HepG2 (cell line): Measurements from ENCODE around the gene AXIN2. TPM values are rescaled to one million over a fixed set of nuclear protein-coding genes. Genes with fewer than 3 reads are reported as not detected.

Experiments
- ATAC-seq: fragments of 200-7000 bp; cut with Tn5 transposase; 3 replicates; pipeline ENCODE4 v1.9.1; 2020; ENCODE audit warnings: mild to moderate bottlenecking, moderate library complexity
- Bru-seq: library from RNA; stranded (reverse); fragments of 400-500 nt; gene quantifications from one replicate; lab custom pipeline; 2021; lab: Mats Ljungman, UMichigan
- BruChase-seq, 2 experiments: library from RNA; stranded (reverse); fragments of 400-500 nt; gene quantifications; one replicate each; lab custom pipeline; 2021; lab: Mats Ljungman, UMichigan
- BruUV-seq: library from RNA; stranded (reverse); fragments of 400-500 nt; replicated peaks from 2 replicates; lab custom pipeline; 2021; lab: Mats Ljungman, UMichigan
- CTCF ChIA-PET: fragments of 300-600 bp; formaldehyde crosslinking; extraction: SDS; loops from one replicate; lab custom pipeline; 2021; ENCODE audit warnings: low total read pairs, inconsistent platforms, low intra/inter-chr PET ratio; lab: Yijun Ruan, JAX
- POLR2A ChIA-PET: fragments of 350-600 bp; sonication (Branson Sonifier 250); formaldehyde crosslinking; loops from one replicate; lab custom pipeline; 2020; ENCODE audit warnings: antibody characterized with exemption, inconsistent platforms; lab: Yijun Ruan, JAX
- DNase-seq: peaks from one replicate; pipeline ENCODE4 v3.0.0-alpha.2; 2015; ENCODE audit warnings: low spot score
- FAIRE-seq: peaks from 3 replicates; lab custom pipeline; 2011; peaks lifted over from hg19 to GRCh38; lab: Jason Lieb, UNC
- H2AFZ ChIP-seq: one replicate; pipeline ENCODE4 v1.6.1; 2011; ENCODE audit warnings: low read length, inconsistent platforms
- H3K27ac ChIP-seq: fragments of 300-600 bp; 3 replicates; pipeline ENCODE4 v1.8.0; 2011; ENCODE audit warnings: mixed run types, mild to moderate bottlenecking, mixed read lengths, low read length, inconsistent platforms; ENCODE audit not compliant: insufficient read depth; ENCODE audit errors: extremely low read length
- H3K27me3 ChIP-seq, 2 experiments: fragments of 200-600 bp in 1 of 2; 2 replicates in 1 of 2; 3 replicates in 1 of 2; pipeline versions ENCODE4 v1.6.0 to v1.8.0; 2011; ENCODE audit warnings: low read length in 2 of 2, mild to moderate bottlenecking in 2 of 2, moderate library complexity in 2 of 2, inconsistent platforms in 1 of 2; ENCODE audit not compliant: insufficient read depth in 2 of 2, control insufficient read depth in 1 of 2
- H3K36me3 ChIP-seq, 2 experiments: fragments of 200-600 bp in 1 of 2; replicated peaks in 1 of 2; 2 replicates in 1 of 2; 3 replicates in 1 of 2; pipeline versions ENCODE4 v1.5.1 to v1.8.0; 2011; ENCODE audit warnings: low read length in 2 of 2, inconsistent platforms in 1 of 2; ENCODE audit not compliant: insufficient read depth in 2 of 2, control insufficient read depth in 1 of 2
- H3K4me1 ChIP-seq: 2 replicates; pipeline ENCODE4 v1.5.1; 2012; ENCODE audit warnings: low read length, inconsistent platforms; ENCODE audit not compliant: insufficient read depth
- H3K4me2 ChIP-seq: 2 replicates; pipeline ENCODE4 v1.6.0; 2011; ENCODE audit warnings: low read depth, low read length, inconsistent platforms
- H3K4me3 ChIP-seq, 3 experiments: fragments of 200-600 bp in 1 of 3; sonication (generic), shearing (Covaris generic) in 1 of 3; replicated peaks in 1 of 3; 2 replicates each; pipeline ENCODE4 v1.5.1; 2011 to 2016; ENCODE audit warnings: low read length in 3 of 3, inconsistent platforms in 2 of 3, low read depth in 2 of 3, mild to moderate bottlenecking in 2 of 3, control low read depth in 1 of 3, mixed read lengths in 1 of 3; ENCODE audit not compliant: insufficient read depth in 1 of 3
- H3K79me2 ChIP-seq: one replicate; pipeline ENCODE4 v1.6.1; 2011; ENCODE audit warnings: low read length, inconsistent platforms; ENCODE audit not compliant: insufficient read depth
- H3K9ac ChIP-seq: 2 replicates; pipeline ENCODE4 v1.6.0; 2011; ENCODE audit warnings: mild to moderate bottlenecking, low read depth, low read length, inconsistent platforms; ENCODE audit not compliant: insufficient read depth
- H3K9me3 ChIP-seq: 2 replicates; pipeline ENCODE4 v1.5.1; 2012; ENCODE audit warnings: mild to moderate bottlenecking, low read length
- H4K20me1 ChIP-seq: 2 replicates; pipeline ENCODE4 v1.6.0; 2011; ENCODE audit warnings: inconsistent platforms, mild to moderate bottlenecking, low read length, moderate library complexity; ENCODE audit not compliant: insufficient read depth
- AGO2 ChIP-seq: fragments of 200-400 bp; formaldehyde crosslinking; optimal IDR thresholded peaks from 2 replicates; pipeline ENCODE3; 2017; ENCODE audit warnings: mild to moderate bottlenecking, low read depth, low read length, moderate library complexity
- MED13 ChIP-seq: sonication (generic); formaldehyde crosslinking; IDR thresholded peaks from 2 replicates; pipeline ENCODE4 v1.5.0; 2020; ENCODE audit warnings: missing genetic modification reagents
- MTA3 ChIP-seq: sonication (generic); formaldehyde crosslinking; IDR thresholded peaks from 2 replicates; pipeline ENCODE4 v1.4.0; 2020; ENCODE audit warnings: missing genetic modification reagents
- NFYC ChIP-seq: IDR thresholded peaks from 2 replicates; pipeline ENCODE4 v1.6.1; 2016; ENCODE audit warnings: missing genetic modification reagents, missing compliant biosample characterization
- NR2C2 ChIP-seq: sonication (generic); formaldehyde crosslinking; IDR thresholded peaks from 2 replicates; pipeline ENCODE4 v1.4.0; 2020; ENCODE audit warnings: missing genetic modification reagents, mild to moderate bottlenecking, moderate library complexity, borderline replicate concordance
- PTBP1 ChIP-seq: fragments of 200-400 bp; formaldehyde crosslinking; IDR thresholded peaks from 2 replicates; pipeline ENCODE4 v1.6.1; 2018; ENCODE audit warnings: low read length, low read depth; ENCODE audit not compliant: poor library complexity, severe bottlenecking
- RBFOX2 ChIP-seq: fragments of 200-400 bp; formaldehyde crosslinking; IDR thresholded peaks from 2 replicates; pipeline ENCODE4 v1.6.1; 2017; ENCODE audit warnings: low read depth, mild to moderate bottlenecking, low read length
- RFX3 ChIP-seq: IDR thresholded peaks from 2 replicates; pipeline ENCODE4 v1.6.1; 2016; ENCODE audit warnings: missing biosample characterization, missing genetic modification reagents
- ZFP90 ChIP-seq: sonication (generic); formaldehyde crosslinking; IDR thresholded peaks from 2 replicates; pipeline ENCODE4 v1.8.0; 2022; ENCODE audit warnings: missing genetic modification reagents, mild to moderate bottlenecking, inconsistent platforms, borderline replicate concordance
- ZNF282 ChIP-seq: fragments of 450-650 bp; IDR thresholded peaks from 2 replicates; pipeline ENCODE4 v1.6.1; 2018; ENCODE audit not compliant: partially characterized antibody
- ZNF331 ChIP-seq: sonication (generic); formaldehyde crosslinking; IDR thresholded peaks from 2 replicates; pipeline ENCODE4 v1.4.0; 2020; ENCODE audit warnings: missing genetic modification reagents
- ZNF746 ChIP-seq: sonication (generic); formaldehyde crosslinking; IDR thresholded peaks from 2 replicates; pipeline ENCODE4 v1.8.0; 2022; ENCODE audit warnings: mild to moderate bottlenecking, missing genetic modification reagents
- WGBS: methylation state at CpG from one replicate; pipeline ENCODE4 v1.1.6; 2017; ENCODE audit warnings: low lambda C conversion rate; 5-methylcytosine and 5-hydroxymethylcytosine counted together
- in situ Hi-C: cut with HindIII; loops from 2 replicates; pipeline ENCODE4 v1.10.0; 2017; ENCODE audit warnings: low pct_unique_long_range_greater_than_20kb; ENCODE audit not compliant: extremely low pct_ligation_motif_present
- intact Hi-C: fragments of 100-400 bp; cut with micrococcal nuclease; formaldehyde crosslinking; loops from one replicate; pipeline ENCODE4 v1.10.0; 2022; ENCODE audit not compliant: unreplicated experiment
- long read RNA-seq, 2 experiments: library from RNA in 1 of 2; library from polyadenylated mRNA in 1 of 2; stranded (forward) in 1 of 2; unstranded in 1 of 2; transcript quantifications; one replicate each; pipeline ENCODE4 v2.0.0, GENCODE V29; 2019 to 2022
- polyA minus RNA-seq, 3 experiments: library from RNA; depleted of rRNA, polyadenylated mRNA; stranded (reverse); fragments of >200 nt; gene quantifications; 2 replicates each; pipeline ENCODE4 v1.2.3, GENCODE V29; 2011; ENCODE audit warnings: low replicate concordance in 1 of 3
- polyA plus RNA-seq, 8 experiments: library from polyadenylated mRNA; depleted of rRNA in 3 of 8; stranded (reverse) in 7 of 8; unstranded in 1 of 8; fragments of >200 nt; fragmentation: Illumina TruSeq in 4 of 8; extraction: Trizol in 4 of 8; gene quantifications; 2 replicates each; pipeline versions ENCODE4 v1.2.1 to v1.2.3, GENCODE V29; 2011 to 2016; ENCODE audit warnings: low read depth in 4 of 8, missing spikeins in 1 of 8, mixed read lengths in 1 of 8; ENCODE audit not compliant: insufficient read depth in 1 of 8
- total RNA-seq, 5 experiments: library from RNA; depleted of rRNA; stranded (reverse); fragments of >200 nt; fragmentation: Illumina TruSeq; extraction: Trizol; gene quantifications; 2 replicates each; pipeline ENCODE4 v1.2.3, GENCODE V29; 2016; ENCODE audit warnings: low read depth in 1 of 5
- TF ChIP-seq, protein P1 (sequence below): sonication (generic); formaldehyde crosslinking; IDR thresholded peaks from 2 replicates; pipeline ENCODE4 v1.4.0; 2020; ENCODE audit warnings: missing genetic modification reagents

The AXIN2 gene, protein sequence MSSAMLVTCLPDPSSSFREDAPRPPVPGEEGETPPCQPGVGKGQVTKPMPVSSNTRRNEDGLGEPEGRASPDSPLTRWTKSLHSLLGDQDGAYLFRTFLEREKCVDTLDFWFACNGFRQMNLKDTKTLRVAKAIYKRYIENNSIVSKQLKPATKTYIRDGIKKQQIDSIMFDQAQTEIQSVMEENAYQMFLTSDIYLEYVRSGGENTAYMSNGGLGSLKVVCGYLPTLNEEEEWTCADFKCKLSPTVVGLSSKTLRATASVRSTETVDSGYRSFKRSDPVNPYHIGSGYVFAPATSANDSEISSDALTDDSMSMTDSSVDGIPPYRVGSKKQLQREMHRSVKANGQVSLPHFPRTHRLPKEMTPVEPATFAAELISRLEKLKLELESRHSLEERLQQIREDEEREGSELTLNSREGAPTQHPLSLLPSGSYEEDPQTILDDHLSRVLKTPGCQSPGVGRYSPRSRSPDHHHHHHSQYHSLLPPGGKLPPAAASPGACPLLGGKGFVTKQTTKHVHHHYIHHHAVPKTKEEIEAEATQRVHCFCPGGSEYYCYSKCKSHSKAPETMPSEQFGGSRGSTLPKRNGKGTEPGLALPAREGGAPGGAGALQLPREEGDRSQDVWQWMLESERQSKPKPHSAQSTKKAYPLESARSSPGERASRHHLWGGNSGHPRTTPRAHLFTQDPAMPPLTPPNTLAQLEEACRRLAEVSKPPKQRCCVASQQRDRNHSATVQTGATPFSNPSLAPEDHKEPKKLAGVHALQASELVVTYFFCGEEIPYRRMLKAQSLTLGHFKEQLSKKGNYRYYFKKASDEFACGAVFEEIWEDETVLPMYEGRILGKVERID
- total RNA-seq (2016; rRNA removed; fragmentation: Illumina TruSeq; extraction: Trizol) (53.8 and 58.6 TPM in 2 replicates), polyA plus RNA-seq (2011; rRNA removed) (55.0 and 63.4 TPM in 2 replicates), polyA minus RNA-seq (2011; rRNA and poly(A)+ RNA removed; ENCODE audit: low replicate concordance) (0.09 and 105 TPM in 2 replicates), Bru-seq, nascent RNA (percentile 99 among the genes with signal in this experiment), BruChase-seq, experiment 1, labeled RNA remaining after a 6-hour chase (percentile 99 among the genes with signal in this experiment), BruChase-seq, experiment 2, labeled RNA remaining after a 2-hour chase (percentile 99 among the genes with signal in this experiment)
- total RNA-seq (2016; cell fraction: cytosol; rRNA removed; fragmentation: Illumina TruSeq; extraction: Trizol; ENCODE audit: low read depth), result 12.0 and 13.7 TPM in 2 replicates
- total RNA-seq (2016; cell fraction: insoluble cytoplasmic fraction; rRNA removed; fragmentation: Illumina TruSeq; extraction: Trizol), result 45.1 and 59.6 TPM in 2 replicates
- total RNA-seq (2016; cell fraction: membrane; rRNA removed; fragmentation: Illumina TruSeq; extraction: Trizol), result 27.0 and 28.7 TPM in 2 replicates
- 79.3 and 81.9 TPM in 2 replicates for total RNA-seq (2016; cell fraction: nucleus; rRNA removed; fragmentation: Illumina TruSeq; extraction: Trizol)
- polyA plus RNA-seq (2011; cell fraction: cytosol; rRNA removed), result 29.9 and 39.9 TPM in 2 replicates
- polyA plus RNA-seq (2011; cell fraction: nucleus; rRNA removed), result 126 and 210 TPM in 2 replicates
- 55.5 and 56.3 TPM in 2 replicates for polyA plus RNA-seq (2012)
- 2.0 and 2.2 TPM in 2 replicates for polyA plus RNA-seq (2016; cell fraction: cytosol; fragmentation: Illumina TruSeq; extraction: Trizol; ENCODE audit: low read depth)
- 34.3 and 44.8 TPM in 2 replicates for polyA plus RNA-seq (2016; cell fraction: insoluble cytoplasmic fraction; fragmentation: Illumina TruSeq; extraction: Trizol; ENCODE audit: low read depth)
- polyA plus RNA-seq (2016; cell fraction: membrane; fragmentation: Illumina TruSeq; extraction: Trizol; ENCODE audit: low read depth), result 9.2 and 9.3 TPM in 2 replicates
- 115 and 117 TPM in 2 replicates for polyA plus RNA-seq (2016; cell fraction: nucleus; fragmentation: Illumina TruSeq; extraction: Trizol; ENCODE audit: insufficient read depth, low read depth)
- 43.2 and 45.6 TPM in 2 replicates for polyA minus RNA-seq (2011; cell fraction: cytosol; rRNA and poly(A)+ RNA removed)
- 175 and 211 TPM in 2 replicates for polyA minus RNA-seq (2011; cell fraction: nucleus; rRNA and poly(A)+ RNA removed)
- long read RNA-seq, experiment 1, partial matches to known transcripts, result 4 of 9 reads
- long read RNA-seq, experiment 1, other reads (novel, unspliced or antisense), result 5 of 9 reads
- long read RNA-seq, experiment 2, full-length matches to known transcripts, result 15 of 119 reads
- long read RNA-seq, experiment 2, partial matches to known transcripts, result 19 of 119 reads
- long read RNA-seq, experiment 2, other reads (novel, unspliced or antisense), result 85 of 119 reads

DNA sequence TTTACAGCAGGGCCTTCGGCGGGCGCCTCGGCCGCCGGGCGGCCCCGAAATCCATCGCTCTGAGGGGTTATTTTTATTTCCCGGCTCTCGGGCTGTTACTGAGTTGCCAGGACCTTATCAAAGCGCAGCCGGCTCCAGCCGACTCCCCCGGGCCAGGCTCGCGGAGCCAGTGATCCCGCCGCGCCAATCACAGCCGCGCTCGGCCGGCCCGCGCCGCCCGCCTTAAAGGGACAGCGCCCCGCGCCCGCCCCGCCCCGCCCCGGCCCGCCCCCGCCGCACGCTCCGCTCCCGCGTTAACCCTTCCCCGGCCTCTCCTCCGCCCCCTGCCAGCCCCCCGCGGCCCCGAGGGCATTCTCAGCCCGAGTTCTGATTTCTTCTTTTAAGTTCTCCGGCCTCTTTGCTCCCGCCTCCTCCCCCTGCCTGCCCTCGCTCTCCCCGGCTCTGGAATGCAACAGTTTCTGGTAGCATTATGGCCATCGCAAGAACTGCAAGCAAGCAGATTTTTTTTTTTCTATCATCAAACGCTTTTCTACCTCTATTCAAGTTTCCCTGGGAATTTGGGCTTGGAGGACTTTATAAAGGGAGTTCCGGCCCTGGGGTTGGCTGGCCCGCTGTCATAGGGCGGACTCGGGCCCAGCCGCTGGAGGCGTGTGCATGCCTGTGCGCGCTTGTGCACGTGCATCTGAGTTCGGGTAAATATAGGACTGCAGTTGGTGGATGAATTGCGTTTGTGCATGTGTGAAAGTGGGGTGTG is at the start of gene AXIN2:
AXIN2 (minus strand) TSS at position 197 of the 754 bp plus-strand sequence. CDS start 3,028 bp downstream, outside the sequence.
- in situ Hi-C loops (loop anchor here (5.0 kb wide), 1 partner anchor 66 kb away; no protein-coding TSS in a partner anchor), intact Hi-C loops (loop anchor here (1.0 to 5.0 kb wide), 5 partner anchors 27 to 189 kb away; no protein-coding TSS in a partner anchor)
- ATAC-seq (peak; percentile 52), FAIRE-seq (peak; percentile 90), DNase-seq (peak; percentile 97)
- no TSS peak for BruUV-seq
- H3K9me3 ChIP-seq, result no peaks in the 10 kb centered on the region
- H3K27ac ChIP-seq, result peak within 1 kb of the TSS; percentile 96
- H3K9ac ChIP-seq, result peak within 1 kb of the TSS; percentile 65
- H4K20me1 ChIP-seq, result no peaks in the 10 kb centered on the region; the same call in none of the 2 replicates
- no peaks in the 10 kb centered on the region for H3K79me2 ChIP-seq
- H3K4me3 ChIP-seq, result peak within 1 kb of the TSS; percentile 26 to 62 (median 43)
- no peak within 1 kb of the TSS for H2AFZ ChIP-seq
- CTCF ChIA-PET, result no interaction called here
- H3K4me2 ChIP-seq, result peak within 1 kb of the TSS; percentile 79
- H3K36me3 ChIP-seq, result peaks cover 8 to 11% of the 10 kb centered on the region in 2 experiments; a peak in 4 of 5 replicates
- under 1% methylated on average over 29 of the region's 65 CpGs for WGBS
- peaks cover 44% of the 10 kb centered on the region for H3K4me1 ChIP-seq
- POLR2A ChIA-PET, result interaction anchor here (0.9 to 2.1 kb wide), 4 partner anchors 26 to 189 kb away, joined by 3 to 14 read pairs (median 6); no protein-coding TSS in a partner anchor
- H3K27me3 ChIP-seq, result no peaks in the 10 kb centered on the region; a peak in 1 of 5 replicates
- TF ChIP-seq MED13 (CRISPR knock-in tag) (no peak), PTBP1 (peak; percentile 85), ZNF746 (CRISPR knock-in tag) (peak; percentile 85), ZNF282 (no peak), ZNF331 (peak; percentile 83), NFYC (peak; percentile 62), NR2C2 (CRISPR knock-in tag) (peak; percentile 58), ZFP90 (peak; percentile 96), MTA3 (CRISPR knock-in tag) (no peak), RFX3 (no peak), RBFOX2 (peak; percentile 42; the same call in 1 of the 2 replicates), AGO2 (no peak)
- TF ChIP-seq, protein P1, sequence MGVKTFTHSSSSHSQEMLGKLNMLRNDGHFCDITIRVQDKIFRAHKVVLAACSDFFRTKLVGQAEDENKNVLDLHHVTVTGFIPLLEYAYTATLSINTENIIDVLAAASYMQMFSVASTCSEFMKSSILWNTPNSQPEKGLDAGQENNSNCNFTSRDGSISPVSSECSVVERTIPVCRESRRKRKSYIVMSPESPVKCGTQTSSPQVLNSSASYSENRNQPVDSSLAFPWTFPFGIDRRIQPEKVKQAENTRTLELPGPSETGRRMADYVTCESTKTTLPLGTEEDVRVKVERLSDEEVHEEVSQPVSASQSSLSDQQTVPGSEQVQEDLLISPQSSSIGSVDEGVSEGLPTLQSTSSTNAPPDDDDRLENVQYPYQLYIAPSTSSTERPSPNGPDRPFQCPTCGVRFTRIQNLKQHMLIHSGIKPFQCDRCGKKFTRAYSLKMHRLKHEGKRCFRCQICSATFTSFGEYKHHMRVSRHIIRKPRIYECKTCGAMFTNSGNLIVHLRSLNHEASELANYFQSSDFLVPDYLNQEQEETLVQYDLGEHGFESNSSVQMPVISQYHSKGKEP, result no peak; the same call in 1 of the 2 replicates
